Left hindlimb (tissue), 1 donor: ENCODE measurements around the gene GABARAP.
A peak's percentile ranks its signal among the peaks of the same experiment; 100 is the strongest.

ENCODE experiments used
- DNase-seq: peaks from one replicate; pipeline ENCODE4 v3.0.0-alpha.2; 2018

The GABARAP gene

DNA sequence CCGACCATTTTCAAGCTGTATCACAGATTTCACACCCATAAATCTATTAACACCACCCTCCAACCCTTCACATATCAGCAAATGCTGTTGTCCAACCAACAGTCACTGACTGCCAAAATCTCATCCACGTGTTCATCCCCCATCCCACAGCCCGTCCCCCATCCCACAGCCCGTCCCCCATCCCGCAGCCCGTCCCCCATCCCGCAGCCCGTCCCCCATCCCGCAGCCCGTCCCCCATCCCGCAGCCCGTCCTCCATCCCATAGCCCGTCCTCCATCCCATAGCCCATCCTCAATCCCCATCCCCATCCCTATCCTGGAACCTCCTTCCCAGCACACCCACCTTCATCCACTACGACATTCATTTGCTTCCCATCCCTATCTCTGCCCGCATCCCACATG, 36.7 kb downstream of the GABARAP start:
- no peak for DNase-seq

DNA sequence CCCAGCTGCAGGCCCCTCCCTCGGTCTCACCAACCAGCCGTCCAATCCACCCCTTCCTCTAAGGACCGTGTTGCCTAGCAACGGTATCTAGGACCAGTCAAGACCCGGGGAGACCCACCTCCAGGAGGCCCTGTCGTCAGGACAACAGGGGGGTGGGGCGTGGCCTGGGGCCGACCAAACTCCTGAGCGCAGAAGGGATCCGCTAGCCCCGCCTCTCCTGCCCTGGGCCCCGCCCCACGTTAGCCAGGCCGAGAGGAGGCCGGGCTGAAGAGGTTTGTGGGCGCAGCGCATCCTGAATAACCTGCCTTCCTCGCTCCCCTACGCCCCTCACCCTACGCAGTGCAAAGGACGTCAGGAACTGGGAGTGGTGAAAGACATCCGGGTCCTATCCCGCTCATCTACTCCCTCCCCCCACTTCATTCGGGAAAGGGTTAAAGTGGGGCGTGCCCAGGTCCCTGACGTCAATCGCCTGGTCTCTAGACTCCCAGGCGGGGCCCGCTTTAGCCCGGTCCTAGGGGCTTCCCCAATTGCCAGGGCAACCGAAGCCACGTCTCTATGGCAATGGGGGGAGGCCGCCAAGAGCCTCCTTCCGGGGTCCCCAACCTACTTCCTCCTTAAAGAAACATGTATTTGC, 37.3 kb downstream of the GABARAP start:
- peak; percentile 93 for DNase-seq

DNA sequence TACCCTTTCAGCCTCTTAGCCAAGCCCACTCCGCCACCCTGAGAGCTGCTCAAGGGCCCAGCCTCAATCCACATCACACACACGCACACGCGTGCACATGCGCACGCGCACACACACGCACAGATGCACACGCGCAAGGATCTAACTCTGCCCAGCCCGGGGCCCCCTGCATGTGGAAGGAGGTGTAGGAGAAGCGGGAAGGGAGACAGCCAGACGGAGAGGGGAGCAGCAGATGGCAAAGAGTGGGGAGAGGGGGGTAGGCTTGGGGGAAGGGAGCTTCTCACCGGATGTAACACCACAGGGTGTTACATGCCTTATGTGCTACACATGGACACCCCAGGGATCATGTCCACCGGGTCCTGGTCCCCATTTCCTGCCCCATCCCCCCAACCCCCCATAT, 37.9 kb downstream of the GABARAP start:
- DNase-seq: no peak

DNA sequence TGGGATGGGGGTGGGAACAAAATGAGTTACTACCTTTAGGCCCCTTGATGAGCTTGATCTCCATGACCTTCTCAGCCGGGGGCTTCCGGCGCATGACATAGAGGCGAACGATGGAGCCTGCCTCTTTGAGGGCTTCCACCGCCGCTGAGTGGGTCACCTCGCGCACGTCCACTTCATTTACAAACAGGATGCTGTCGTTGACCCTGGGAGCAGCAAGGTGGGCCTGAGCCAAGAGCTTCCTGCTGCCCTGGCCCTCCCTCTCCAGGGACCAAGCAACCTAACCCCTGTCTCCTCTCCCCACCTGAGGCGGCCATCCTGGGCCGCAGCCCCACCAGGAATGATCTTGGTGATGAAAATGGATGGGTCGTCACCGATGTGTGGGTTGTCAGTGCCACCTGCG, 38.9 kb downstream of the GABARAP start:
- no peak for DNase-seq

DNA sequence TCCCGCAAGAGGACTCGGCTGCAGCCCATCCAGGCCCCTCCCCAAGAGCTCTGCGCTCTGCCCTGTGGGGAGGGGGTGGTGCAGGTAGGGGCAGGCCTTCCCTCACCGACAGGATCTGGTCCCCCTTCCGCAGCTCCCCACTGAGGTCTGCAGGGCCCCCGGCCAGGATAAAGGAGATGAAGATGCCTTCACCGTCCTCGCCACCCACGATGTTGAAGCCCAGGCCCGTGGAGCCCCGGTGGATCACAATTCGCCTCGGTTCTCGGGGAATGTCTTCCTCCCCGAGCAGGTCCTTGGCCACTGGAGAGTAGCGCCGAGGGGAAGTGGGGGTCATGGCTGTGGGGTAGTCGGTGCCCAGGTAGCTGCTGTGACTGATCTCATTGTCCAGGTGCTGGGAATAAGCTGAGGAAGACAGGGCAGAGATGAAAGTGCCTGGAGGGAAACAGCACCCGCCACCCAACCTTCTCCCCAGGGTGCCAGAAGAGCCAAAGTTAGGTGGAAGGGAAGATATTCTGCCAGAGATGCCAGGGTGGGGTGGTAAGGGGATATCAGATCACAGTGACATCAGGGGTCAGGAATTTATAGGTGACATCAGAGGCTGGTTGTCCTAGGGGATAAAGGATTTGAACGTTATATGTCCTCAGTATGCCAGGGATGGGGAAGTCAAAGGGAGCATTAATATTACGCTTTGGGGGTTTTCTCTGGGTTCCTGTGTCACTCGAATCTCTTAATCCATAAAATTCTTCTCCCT, 45.4 kb downstream of the GABARAP start:
- DNase-seq: no peak

DNA sequence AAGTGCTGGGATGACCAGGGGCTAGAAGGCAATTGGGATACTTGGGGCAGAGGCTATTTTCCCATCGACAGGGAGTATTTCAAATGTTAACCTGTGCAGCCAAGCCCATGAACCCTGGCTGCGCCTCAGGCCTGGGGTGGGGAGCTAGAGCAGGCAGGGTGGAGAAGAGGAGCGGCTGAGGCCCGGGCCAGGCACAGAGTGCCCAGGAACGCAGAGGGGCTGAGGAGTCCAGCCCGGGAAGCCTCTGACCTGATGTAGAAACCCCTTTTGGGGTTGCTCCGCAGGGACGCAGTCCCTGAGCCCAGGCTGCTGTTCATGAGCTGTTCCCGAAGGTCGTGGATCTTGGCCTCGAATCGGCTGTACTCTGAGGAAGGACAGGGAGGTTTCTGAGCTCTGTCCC, 46.3 kb downstream of the GABARAP start:
- no peak for DNase-seq

DNA sequence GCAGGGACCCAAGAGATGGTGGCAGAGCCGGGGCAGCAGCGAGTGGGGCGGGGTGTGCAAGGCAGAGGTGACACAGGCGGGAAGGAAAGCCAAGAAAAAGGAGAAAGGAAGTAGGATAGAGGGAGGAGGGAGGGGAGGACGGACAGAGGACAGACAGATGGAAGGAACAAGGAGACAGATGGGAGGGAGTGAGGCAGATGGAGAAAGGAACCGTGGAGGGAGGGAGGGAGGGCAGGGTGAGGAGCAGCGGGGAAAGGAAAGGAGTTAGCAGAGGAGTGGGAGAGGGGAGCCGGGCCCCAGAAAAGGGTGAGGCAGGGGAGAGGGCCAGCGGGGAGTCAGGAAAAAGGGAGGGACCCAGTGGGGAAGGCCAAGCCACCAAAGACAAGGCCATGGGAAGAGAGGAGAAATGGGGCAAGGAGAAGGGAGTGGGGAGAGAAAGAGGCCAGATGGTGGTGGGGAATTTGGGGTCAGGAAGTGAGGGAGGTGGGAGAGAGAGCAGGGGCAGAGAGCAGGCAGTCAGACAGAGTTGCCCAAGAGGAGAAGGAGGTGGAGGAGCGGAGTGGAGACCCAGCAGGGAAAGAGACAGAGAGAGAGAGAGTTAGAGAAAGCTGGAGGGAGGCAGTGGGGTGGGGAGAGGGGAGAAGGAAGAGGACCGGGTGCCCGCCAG, 49.8 kb downstream of the GABARAP start:
- DNase-seq: no peak

DNA sequence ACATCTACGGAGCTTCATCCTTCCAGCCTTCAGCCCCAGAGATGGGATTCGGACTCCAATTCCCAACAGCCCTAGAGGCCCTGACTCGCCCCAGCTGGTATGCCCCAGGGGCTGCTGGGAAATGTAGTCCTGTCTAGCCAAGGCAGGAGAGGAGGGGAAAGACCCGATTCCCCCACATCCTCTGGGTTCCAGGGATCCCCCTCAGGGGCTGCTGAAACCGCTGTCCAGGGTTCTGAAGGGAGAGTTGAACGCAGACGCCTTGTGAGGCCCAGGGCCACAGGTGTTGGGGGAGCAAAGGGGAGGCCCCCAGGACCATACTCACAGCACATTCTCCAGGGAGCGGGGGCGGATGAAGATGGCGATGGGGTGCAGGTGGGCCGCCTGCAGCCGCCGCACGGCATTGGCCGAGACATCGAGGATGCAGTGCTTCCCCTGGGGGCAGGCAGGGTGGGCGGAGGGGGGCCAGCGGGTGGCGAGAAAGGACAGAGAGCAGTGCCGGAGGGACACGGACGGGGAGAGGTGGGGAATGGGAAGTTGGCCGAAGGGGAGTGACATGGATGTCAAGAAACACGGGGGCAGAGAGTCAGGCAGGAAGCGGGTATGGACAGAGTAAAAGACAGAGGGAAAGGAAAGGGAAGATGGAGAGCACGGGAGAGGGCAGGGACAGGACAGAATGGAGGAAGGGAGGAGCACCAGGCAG, 50.5 kb downstream of the GABARAP start:
- DNase-seq: peak; percentile 42

DNA sequence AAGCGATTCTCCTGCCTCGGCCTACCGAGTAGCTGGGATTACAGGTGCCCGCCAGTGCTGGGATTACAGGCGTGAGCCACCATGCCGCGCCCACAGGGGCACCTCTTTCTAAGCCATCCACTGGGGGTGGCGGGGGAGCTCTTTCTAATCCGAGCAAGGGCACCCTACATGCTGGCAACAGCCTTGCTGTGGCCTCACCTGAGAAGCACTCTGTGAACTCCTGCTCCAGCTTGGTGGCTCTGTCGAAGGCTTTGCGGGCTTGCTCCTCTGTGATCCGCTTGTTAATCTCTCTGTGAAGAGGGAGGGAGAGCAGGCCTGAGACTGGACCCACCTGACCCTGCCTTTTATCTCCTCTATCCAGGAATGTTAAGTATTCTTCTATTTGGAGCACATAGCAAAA, 51.2 kb downstream of the GABARAP start:
- DNase-seq: no peak

DNA sequence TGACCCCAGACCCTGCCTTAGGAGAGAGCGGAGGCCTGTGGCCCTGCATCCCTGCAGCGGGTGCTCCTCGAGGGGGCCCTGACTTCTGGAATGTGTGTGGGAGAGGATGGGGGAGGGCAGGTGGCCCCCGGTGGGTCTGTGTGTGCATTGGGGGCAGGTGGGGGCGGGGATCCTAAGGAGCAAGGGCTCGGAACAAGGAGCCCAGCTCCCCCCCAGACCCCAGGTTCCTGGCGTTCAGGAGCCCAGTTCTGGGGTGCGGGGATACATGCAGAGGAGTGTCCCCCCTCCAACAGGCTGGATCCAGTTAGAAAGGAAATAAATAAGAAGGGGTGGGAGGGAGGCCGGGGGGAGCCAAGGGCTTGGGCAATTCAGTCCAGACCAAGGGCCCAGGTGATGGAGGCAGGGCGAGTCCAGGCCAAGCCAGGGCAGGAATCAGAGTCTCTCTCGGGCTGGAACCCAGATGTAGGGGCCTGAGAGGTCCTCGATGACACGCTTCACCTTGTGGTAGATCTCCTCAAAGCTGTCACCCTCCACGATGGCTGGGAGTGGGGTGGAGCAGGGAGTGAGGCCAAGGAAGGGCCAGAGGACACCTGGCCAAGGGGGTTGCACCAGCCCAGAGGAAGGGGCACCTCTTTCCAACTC, 51.9 kb downstream of the GABARAP start:
- DNase-seq: no peak
